Measurements from ENCODE around the gene CAST.

CAST gene

GRCh38 chr5:96823900-96824380, 161.8 kb downstream of the CAST start (continued):
- TF ChIP-seq BCL6B (tag by site-specific recombination; IDR thresholded peaks at IDR 0.05) (no peak), ZBTB48 (tag by site-specific recombination; IDR thresholded peaks at IDR 0.05) (no peak), ZNF585B (tag by site-specific recombination; IDR thresholded peaks at IDR 0.05) (no peak), TRIM28 (IDR thresholded peaks at IDR 0.05; ENCODE audit: borderline replicate concordance, low read length) (peak; percentile 61; the same call in 1 of the 2 replicates), SP7 (tag by site-specific recombination; IDR thresholded peaks at IDR 0.05) (peak; percentile 82), ZNF518A (tag by site-specific recombination; conservative IDR thresholded peaks at IDR 0.05; ENCODE audit: low read depth) (no peak), HOXD13 (CRISPR knock-in tag; IDR thresholded peaks at IDR 0.05; ENCODE audit: borderline replicate concordance) (no peak), ZNF148 (tag by site-specific recombination; IDR thresholded peaks at IDR 0.05; ENCODE audit: borderline replicate concordance) (no peak), ZNF24 (tag by site-specific recombination; IDR thresholded peaks at IDR 0.05) (peak; percentile 40; the same call in 1 of the 2 replicates), ZNF350 (tag by site-specific recombination; IDR thresholded peaks at IDR 0.05) (no peak), ZNF449 (tag by site-specific recombination; IDR thresholded peaks at IDR 0.05) (no peak), ZNF274 (IDR thresholded peaks at IDR 0.05; ENCODE audit: low read length) (no peak), ZNF274 (tag by site-specific recombination; IDR thresholded peaks at IDR 0.05; ENCODE audit: borderline replicate concordance) (no peak), ELK4 (IDR thresholded peaks at IDR 0.05; ENCODE audit: borderline replicate concordance, low read depth, low read length) (no peak), ZNF174 (tag by site-specific recombination; IDR thresholded peaks at IDR 0.05) (no peak), ZNF776 (tag by site-specific recombination; IDR thresholded peaks at IDR 0.05; ENCODE audit: borderline replicate concordance) (no peak), ZNF335 (tag by site-specific recombination; conservative IDR thresholded peaks at IDR 0.05) (peak; percentile 82), KLF9 (tag by site-specific recombination; IDR thresholded peaks at IDR 0.05; ENCODE audit: low read depth) (no peak), ZNF311 (tag by site-specific recombination; IDR thresholded peaks at IDR 0.05; ENCODE audit: borderline replicate concordance) (no peak), ZNF121 (tag by site-specific recombination; IDR thresholded peaks at IDR 0.05) (no peak), ZNF677 (tag by site-specific recombination; IDR thresholded peaks at IDR 0.05) (no peak), ZNF692 (tag by site-specific recombination; IDR thresholded peaks at IDR 0.05) (peak; percentile 63; the same call in 1 of the 2 replicates), ZNF558 (tag by site-specific recombination; IDR thresholded peaks at IDR 0.05) (no peak), ZNF777 (tag by site-specific recombination; IDR thresholded peaks at IDR 0.05; ENCODE audit: borderline replicate concordance) (no peak), WT1 (tag by site-specific recombination; IDR thresholded peaks at IDR 0.05) (peak; percentile 33; the same call in 1 of the 2 replicates), ZNF223 (tag by site-specific recombination; IDR thresholded peaks at IDR 0.05) (no peak), ZNF133 (tag by site-specific recombination; IDR thresholded peaks at IDR 0.05) (no peak), ZNF501 (tag by site-specific recombination; IDR thresholded peaks at IDR 0.05) (no peak)

Data from HEK293 (cell line).